Hepatic stellate cell (primary cell): ENCODE data around the gene DBET.
"Not testable (repeated sequence)": the region's sequence is repeated elsewhere in the genome, so short reads cannot be mapped to it uniquely, and the experiment has no call there.

Experiments
- DNase-seq: peaks from one replicate; pipeline ENCODE4 v3.0.0; 2011; ENCODE audit warnings: low spot score

The DBET gene

GRCh38 chr4:190049378-190050239, 14.7 kb upstream of the DBET start:
- DNase-seq, result not testable (repeated sequence)

GRCh38 chr4:190058997-190059396, 5.3 kb upstream of the DBET start:
- not testable (repeated sequence) for DNase-seq

DNA sequence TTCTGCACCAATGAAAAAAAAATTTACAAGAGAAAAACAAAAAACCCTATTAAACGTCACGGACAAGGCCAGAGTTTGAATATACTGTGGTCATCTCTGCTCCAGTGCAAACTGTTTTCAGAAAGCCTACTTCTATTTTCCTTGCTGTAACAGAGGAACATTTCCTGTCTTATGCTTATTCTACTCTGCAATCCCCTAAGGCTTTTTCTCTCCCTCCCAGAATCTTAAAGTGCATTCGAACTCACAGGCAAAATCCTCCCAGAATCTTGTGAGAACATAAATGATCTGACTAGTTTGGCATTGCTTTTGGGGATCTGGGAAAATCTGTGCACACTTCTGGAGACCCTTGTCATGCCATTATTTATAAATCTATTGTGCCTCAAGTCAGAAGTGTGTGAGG, 503 bp downstream of the DBET start:
- DNase-seq, result not testable (repeated sequence)

GRCh38 chr4:190068351-190068750, 4.0 kb downstream of the DBET start:
- not testable (repeated sequence) for DNase-seq

GRCh38 chr4:190093052-190093451, 28.8 kb downstream of the DBET start:
- DNase-seq, result not testable (repeated sequence)

- not testable (repeated sequence) for DNase-seq
Measured at GRCh38 chr4:190094031-190094430, 29.7 kb downstream of the DBET start.

- DNase-seq, result not testable (repeated sequence)
Measured at GRCh38 chr4:190095335-190095734, 31.0 kb downstream of the DBET start.

DNA sequence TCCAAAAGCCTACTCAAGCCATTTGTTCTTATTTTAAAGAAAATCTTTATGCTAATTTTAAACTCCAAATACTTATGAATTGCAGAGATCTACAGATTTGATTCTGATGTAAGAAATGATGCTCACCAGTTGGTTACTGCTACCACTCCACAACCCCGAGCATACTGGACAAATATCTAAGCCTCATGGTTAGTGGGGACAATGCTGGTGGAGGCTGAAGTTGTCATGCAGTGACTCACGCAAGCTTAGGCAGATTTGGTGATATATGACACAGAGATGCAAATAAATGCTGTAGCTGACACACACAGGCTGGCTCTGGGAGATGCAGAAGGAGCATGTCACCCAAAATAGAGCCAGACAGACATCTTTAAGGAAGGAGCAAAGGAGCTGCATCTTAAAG, 35.3 kb downstream of the DBET start:
- not testable (repeated sequence) for DNase-seq

DNA sequence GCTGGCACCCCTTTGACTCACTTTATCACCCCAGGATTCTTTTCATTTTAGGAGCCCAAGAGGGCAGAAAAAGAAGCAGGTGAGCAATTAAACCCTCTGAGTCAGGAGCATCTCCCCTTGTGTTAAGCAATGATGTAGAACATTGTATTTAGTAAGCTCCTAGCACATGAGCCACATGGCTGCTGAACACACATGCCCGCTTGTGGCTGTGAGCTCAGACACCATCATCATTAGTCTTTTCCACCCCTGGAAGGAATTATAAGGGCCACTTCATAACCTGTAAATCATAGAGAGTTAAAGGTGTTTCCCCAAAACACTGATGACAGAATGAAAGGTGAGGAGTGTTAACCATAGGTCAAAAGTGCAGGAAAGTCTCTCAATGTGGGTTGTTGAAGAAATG, 37.2 kb downstream of the DBET start:
- DNase-seq, result not testable (repeated sequence)

- not testable (repeated sequence) for DNase-seq
Measured at GRCh38 chr4:190106191-190106590, 41.9 kb downstream of the DBET start.

- DNase-seq, result not testable (repeated sequence)
Measured at GRCh38 chr4:190106611-190107480, 42.5 kb downstream of the DBET start.

DNA sequence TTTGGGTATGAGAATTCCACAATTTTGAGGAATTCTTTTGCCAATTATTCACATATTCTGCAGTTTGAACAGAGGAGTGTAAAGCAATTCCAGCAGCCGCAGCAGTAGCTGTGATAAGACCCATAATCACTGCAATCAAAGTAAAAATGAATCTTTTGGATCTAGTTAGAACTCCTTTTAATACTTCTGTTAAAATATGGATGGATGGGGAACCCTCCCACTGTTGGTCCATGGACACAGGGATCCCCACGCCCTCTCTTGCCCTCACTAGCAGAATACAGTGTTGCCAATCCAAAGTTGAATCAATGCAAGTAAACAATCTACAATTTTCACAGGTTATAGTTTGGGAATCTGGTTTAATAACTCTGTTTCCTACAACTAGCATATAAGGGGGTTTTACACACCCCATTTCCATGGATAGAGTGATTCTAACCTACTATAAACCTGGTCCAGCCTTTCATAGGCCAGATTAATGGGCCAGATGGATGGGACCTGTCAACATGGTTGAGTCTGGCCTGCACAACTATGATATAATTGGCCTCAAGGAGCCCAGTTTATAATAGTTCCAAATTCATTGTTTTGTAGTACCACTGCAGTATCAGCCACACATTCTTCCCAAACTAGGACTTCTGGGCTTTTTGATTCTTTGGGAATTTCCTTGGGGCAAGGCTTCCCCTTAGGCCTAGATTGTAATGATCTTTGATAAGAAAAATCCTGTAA, 43.6 kb downstream of the DBET start:
- not testable (repeated sequence) for DNase-seq

GRCh38 chr4:190108756-190109155, 44.5 kb downstream of the DBET start:
- not testable (repeated sequence) for DNase-seq

DNA sequence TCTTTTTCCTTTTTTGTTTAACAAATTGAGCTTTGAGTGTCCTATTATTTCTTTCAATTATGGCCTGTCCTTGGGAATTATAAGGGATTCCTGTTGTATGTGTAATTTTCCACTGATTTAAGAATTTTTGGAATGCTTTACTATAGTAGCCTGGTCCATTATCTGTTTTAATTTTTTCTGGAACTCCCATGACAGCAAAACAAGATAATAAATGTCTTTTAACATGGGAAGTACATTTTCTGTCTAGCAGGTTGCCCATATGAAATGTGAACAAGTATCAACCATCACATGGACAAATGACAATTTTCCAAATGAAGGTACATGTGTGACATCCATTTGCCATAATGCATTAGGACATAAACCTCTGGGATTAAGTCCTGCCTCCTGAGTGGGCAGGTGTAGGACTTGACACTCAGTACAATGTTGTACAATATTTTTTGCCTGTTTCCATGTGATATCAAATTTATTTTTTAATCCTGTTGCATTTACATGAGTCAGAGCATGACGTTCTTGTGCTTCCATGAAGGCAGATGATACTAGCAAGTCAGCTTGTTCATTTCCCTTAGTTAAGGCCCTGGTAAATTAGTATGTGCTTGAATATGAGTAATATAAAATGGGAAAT, 45.2 kb downstream of the DBET start:
- DNase-seq, result not testable (repeated sequence)

GRCh38 chr4:190110033-190110432, 45.7 kb downstream of the DBET start:
- not testable (repeated sequence) for DNase-seq

GRCh38 chr4:190110570-190111295, 46.4 kb downstream of the DBET start:
- not testable (repeated sequence) for DNase-seq

- not testable (repeated sequence) for DNase-seq
Measured at GRCh38 chr4:190112879-190113278, 48.6 kb downstream of the DBET start.

- DNase-seq, result not testable (repeated sequence)
Measured at GRCh38 chr4:190114991-190115390, 50.7 kb downstream of the DBET start.
